Nephron progenitor cell (in vitro differentiated cells): ENCODE data around the gene KRTAP5-4.
"Not testable (repeated sequence)": the region's sequence is repeated elsewhere in the genome, so short reads cannot be mapped to it uniquely, and the experiment has no call there.

Experiments
- DNase-seq: peaks from one replicate; pipeline ENCODE4 v3.0.0; 2021
- H3K27ac Mint-ChIP-seq: 2 replicates; pipeline ENCODE4 v1.8.0; 2021; ENCODE audit warnings: mild to moderate bottlenecking, moderate library complexity, mixed read lengths
- H3K27me3 Mint-ChIP-seq: 2 replicates; pipeline ENCODE4 v1.8.0; 2021; ENCODE audit warnings: mild to moderate bottlenecking, low read depth, mixed read lengths; ENCODE audit not compliant: poor library complexity
- H3K36me3 Mint-ChIP-seq: 2 replicates; pipeline ENCODE4 v1.8.0; 2021; ENCODE audit warnings: low read depth, mixed read lengths
- H3K4me1 Mint-ChIP-seq: 2 replicates; pipeline ENCODE4 v1.8.0; 2021; ENCODE audit warnings: mixed read lengths
- H3K4me3 Mint-ChIP-seq: 2 replicates; pipeline ENCODE4 v1.8.0; 2021; ENCODE audit warnings: mild to moderate bottlenecking, moderate library complexity, mixed read lengths
- H3K9me3 Mint-ChIP-seq: 2 replicates; pipeline ENCODE4 v1.8.0; 2021; ENCODE audit warnings: mild to moderate bottlenecking, moderate library complexity, mixed read lengths
- CTCF ChIP-seq: fragments of 200-600 bp; sonication (generic); IDR thresholded peaks from 2 replicates; pipeline ENCODE4 v1.5.0; 2021; ENCODE audit warnings: antibody characterized with exemption

Gene KRTAP5-4

GRCh38 chr11:1605923-1606322 lies 16.0 kb downstream of the KRTAP5-4 start:
- H3K4me3 Mint-ChIP-seq, H3K36me3 Mint-ChIP-seq, DNase-seq, H3K27ac Mint-ChIP-seq: not testable (repeated sequence)
- peaks cover 14% of the 10 kb centered on the region for H3K4me1 Mint-ChIP-seq
- peaks cover 68% of the 10 kb centered on the region for H3K27me3 Mint-ChIP-seq
- H3K9me3 Mint-ChIP-seq = peaks cover 28% of the 10 kb centered on the region

GRCh38 chr11:1604711-1605110 lies 17.2 kb downstream of the KRTAP5-4 start:
- Mint-ChIP-seq H3K4me1 (peaks cover 14% of the 10 kb centered on the region), H3K36me3 (no peaks in the 10 kb centered on the region), H3K9me3 (peaks cover 23% of the 10 kb centered on the region), H3K27me3 (peaks cover 75% of the 10 kb centered on the region), H3K4me3 (no peak overlapping the region), H3K27ac (no peak overlapping the region)
- no peak for TF ChIP-seq CTCF
- no peak for DNase-seq

- Mint-ChIP-seq H3K27ac (no peak overlapping the region), H3K4me3 (no peak overlapping the region), H3K4me1 (peaks cover 14% of the 10 kb centered on the region), H3K9me3 (peaks cover 23% of the 10 kb centered on the region), H3K27me3 (peaks cover 76% of the 10 kb centered on the region), H3K36me3 (no peaks in the 10 kb centered on the region)
- DNase-seq = no peak
- no peak for TF ChIP-seq CTCF
Observed at GRCh38 chr11:1604181-1604580, 17.8 kb downstream of the KRTAP5-4 start.

GRCh38 chr11:1603629-1604028 lies 18.3 kb downstream of the KRTAP5-4 start:
- no peaks in the 10 kb centered on the region for H3K36me3 Mint-ChIP-seq
- no peak for DNase-seq
- H3K9me3 Mint-ChIP-seq = peaks cover 23% of the 10 kb centered on the region
- H3K4me3 Mint-ChIP-seq = no peak overlapping the region
- H3K4me1 Mint-ChIP-seq = peaks cover 14% of the 10 kb centered on the region
- no peak overlapping the region for H3K27ac Mint-ChIP-seq
- peaks cover 77% of the 10 kb centered on the region for H3K27me3 Mint-ChIP-seq
- TF ChIP-seq CTCF = no peak

GRCh38 chr11:1601663-1602062 lies 20.3 kb downstream of the KRTAP5-4 start:
- not testable (repeated sequence) for H3K4me3 Mint-ChIP-seq

GRCh38 chr11:1600626-1601025 lies 21.3 kb downstream of the KRTAP5-4 start:
- Mint-ChIP-seq H3K27me3 (peaks cover 77% of the 10 kb centered on the region), H3K9me3 (peaks cover 23% of the 10 kb centered on the region), H3K4me3 (no peak overlapping the region), H3K4me1 (peaks cover 15% of the 10 kb centered on the region), H3K27ac (no peak overlapping the region), H3K36me3 (no peaks in the 10 kb centered on the region)
- DNase-seq = no peak
- TF ChIP-seq CTCF = no peak

More at GRCh38 chr11:1601663-1602062, 20.3 kb downstream of the KRTAP5-4 start:
- Mint-ChIP-seq H3K9me3 (peaks cover 23% of the 10 kb centered on the region), H3K27me3 (peaks cover 77% of the 10 kb centered on the region), H3K4me1 (peaks cover 12% of the 10 kb centered on the region)
- not testable (repeated sequence) for DNase-seq, H3K27ac Mint-ChIP-seq, H3K36me3 Mint-ChIP-seq

GRCh38 chr11:1598816-1599215 lies 23.1 kb downstream of the KRTAP5-4 start:
- no peak overlapping the region for H3K27ac Mint-ChIP-seq
- peaks cover 23% of the 10 kb centered on the region for H3K9me3 Mint-ChIP-seq
- peaks cover 93% of the 10 kb centered on the region for H3K27me3 Mint-ChIP-seq
- no peak for TF ChIP-seq CTCF
- no peaks in the 10 kb centered on the region for H3K36me3 Mint-ChIP-seq
- H3K4me3 Mint-ChIP-seq = no peak overlapping the region
- no peak for DNase-seq
- H3K4me1 Mint-ChIP-seq = peaks cover 15% of the 10 kb centered on the region

GRCh38 chr11:1598406-1598805 lies 23.5 kb downstream of the KRTAP5-4 start:
- Mint-ChIP-seq H3K27me3 (peaks cover 93% of the 10 kb centered on the region), H3K4me1 (peaks cover 15% of the 10 kb centered on the region), H3K9me3 (peaks cover 23% of the 10 kb centered on the region)
- H3K27ac Mint-ChIP-seq, H3K4me3 Mint-ChIP-seq, DNase-seq, H3K36me3 Mint-ChIP-seq: not testable (repeated sequence)
